H9 (cell line): ENCODE results near the gene ASMT. TPM values are rescaled to one million over a fixed set of nuclear protein-coding genes. Genes with fewer than 3 reads are reported as not detected.

Experiments used
- DNase-seq: peaks from one replicate; pipeline ENCODE4 v3.0.0-alpha.2; 2017
- H2AFZ ChIP-seq: one replicate; pipeline ENCODE4 v1.6.1; 2013; ENCODE audit warnings: mild to moderate bottlenecking, low read length, control low read depth, moderate library complexity
- H2AK5ac ChIP-seq: 2 replicates; pipeline ENCODE4 v1.6.1; 2013; ENCODE audit warnings: low read length, control low read depth, mixed read lengths; ENCODE audit not compliant: insufficient read length
- H2BK120ac ChIP-seq: one replicate; pipeline ENCODE4 v1.6.1; 2013; ENCODE audit warnings: low read depth, mild to moderate bottlenecking, low read length, control low read depth, inconsistent platforms; ENCODE audit not compliant: poor library complexity, severe bottlenecking
- H2BK12ac ChIP-seq: 2 replicates; pipeline ENCODE4 v1.6.1; 2013; ENCODE audit warnings: low read length, control low read depth, mixed read lengths, low read depth; ENCODE audit not compliant: insufficient read length
- H2BK15ac ChIP-seq: 2 replicates; pipeline ENCODE4 v1.6.1; 2013; ENCODE audit warnings: low read depth, low read length, control low read depth
- H2BK20ac ChIP-seq: one replicate; pipeline ENCODE4 v1.6.1; 2013; ENCODE audit warnings: low read depth, mild to moderate bottlenecking, low read length, control low read depth, inconsistent platforms; ENCODE audit not compliant: poor library complexity, severe bottlenecking
- H2BK5ac ChIP-seq: 2 replicates; pipeline ENCODE4 v1.6.1; 2013; ENCODE audit warnings: low read length, control low read depth, mixed read lengths; ENCODE audit not compliant: insufficient read length
- H3K14ac ChIP-seq: 2 replicates; pipeline ENCODE4 v1.6.1; 2013; ENCODE audit warnings: low read length, control low read depth; ENCODE audit not compliant: insufficient read depth
- H3K18ac ChIP-seq: 2 replicates; pipeline ENCODE4 v1.6.1; 2013; ENCODE audit warnings: low read depth, mild to moderate bottlenecking, mixed read lengths, low read length, control low read depth; ENCODE audit not compliant: insufficient read length
- H3K23ac ChIP-seq: 2 replicates; pipeline ENCODE4 v1.6.1; 2013; ENCODE audit warnings: low read length, control low read depth, mixed read lengths, low read depth; ENCODE audit not compliant: insufficient read length
- H3K23me2 ChIP-seq: 2 replicates; pipeline ENCODE4 v1.6.1; 2013; ENCODE audit warnings: low read depth, mild to moderate bottlenecking, mixed read lengths, low read length, control low read depth; ENCODE audit not compliant: insufficient read length, poor library complexity, severe bottlenecking
- H3K27ac ChIP-seq: 2 replicates; pipeline ENCODE4 v1.5.1; 2013; ENCODE audit warnings: low read length, control low read depth, mixed read lengths, low read depth; ENCODE audit not compliant: insufficient read length
- H3K27me3 ChIP-seq: 2 replicates; pipeline ENCODE4 v1.6.1; 2013; ENCODE audit warnings: low read length, control low read depth, inconsistent platforms; ENCODE audit not compliant: insufficient read depth
- H3K4ac ChIP-seq: 2 replicates; pipeline ENCODE4 v1.6.1; 2013; ENCODE audit warnings: low read depth, mild to moderate bottlenecking, control low read depth, inconsistent platforms, low read length, moderate library complexity
- H3K4me1 ChIP-seq: 2 replicates; pipeline ENCODE4 v1.6.1; 2013; ENCODE audit warnings: low read length, control low read depth, inconsistent platforms; ENCODE audit not compliant: insufficient read depth
- H3K4me2 ChIP-seq: 2 replicates; pipeline ENCODE4 v1.6.1; 2013; ENCODE audit warnings: low read length, control low read depth, mixed read lengths; ENCODE audit not compliant: insufficient read length, insufficient read depth
- H3K56ac ChIP-seq: 2 replicates; pipeline ENCODE4 v1.6.1; 2013; ENCODE audit warnings: low read depth, mild to moderate bottlenecking, mixed read lengths, low read length, control low read depth; ENCODE audit not compliant: insufficient read length
- H3K79me1 ChIP-seq: 2 replicates; pipeline ENCODE4 v1.6.1; 2013; ENCODE audit warnings: low read depth, mild to moderate bottlenecking, moderate library complexity, low read length, control low read depth, inconsistent platforms; ENCODE audit not compliant: insufficient read depth, poor library complexity, severe bottlenecking
- H3K79me2 ChIP-seq: 2 replicates; pipeline ENCODE4 v1.6.1; 2013; ENCODE audit warnings: low read length, control low read depth, inconsistent platforms; ENCODE audit not compliant: insufficient read depth
- H3K9ac ChIP-seq: 2 replicates; pipeline ENCODE4 v1.6.1; 2013; ENCODE audit warnings: low read length, control low read depth, mixed read lengths; ENCODE audit not compliant: insufficient read length; ENCODE audit errors: extremely low read depth
- H3K9me3 ChIP-seq: one replicate; pipeline ENCODE4 v1.6.1; 2013; ENCODE audit warnings: low read depth, low read length, inconsistent platforms; ENCODE audit not compliant: control insufficient read depth
- H3T11ph ChIP-seq: one replicate; pipeline ENCODE4 v1.6.1; 2013; ENCODE audit warnings: mild to moderate bottlenecking, low read length, control low read depth, inconsistent platforms
- H4K20me1 ChIP-seq: one replicate; pipeline ENCODE4 v1.6.1; 2013; ENCODE audit not compliant: control insufficient read depth, insufficient read length, insufficient read depth
- H4K5ac ChIP-seq: 2 replicates; pipeline ENCODE4 v1.6.1; 2013; ENCODE audit warnings: low read depth, mild to moderate bottlenecking, mixed read lengths, low read length, control low read depth; ENCODE audit not compliant: insufficient read length
- H4K8ac ChIP-seq: replicated peaks from 2 replicates; pipeline ENCODE4 v1.6.1; 2013; ENCODE audit warnings: low read length, control low read depth, mixed read lengths, low read depth; ENCODE audit not compliant: insufficient read length
- H4K91ac ChIP-seq: 2 replicates; pipeline ENCODE4 v1.6.1; 2013; ENCODE audit warnings: low read depth, mild to moderate bottlenecking, moderate library complexity, mixed read lengths, low read length, control low read depth; ENCODE audit not compliant: insufficient read length
- H3K27ac Mint-ChIP-seq, 3 experiments: 2 replicates in 2 of 3; 3 replicates in 1 of 3; pipeline ENCODE4 v1.8.0; 2020 to 2021; ENCODE audit warnings: mixed read lengths in 3 of 3, mild to moderate bottlenecking in 1 of 3, moderate library complexity in 1 of 3
- H3K27me3 Mint-ChIP-seq: 2 replicates; pipeline ENCODE4 v1.8.0; 2021; ENCODE audit warnings: low read depth, mild to moderate bottlenecking, moderate library complexity, mixed read lengths
- H3K36me3 Mint-ChIP-seq, 3 experiments: 2 replicates in 2 of 3; 3 replicates in 1 of 3; pipeline ENCODE4 v1.8.0; 2020 to 2021; ENCODE audit warnings: low read depth in 3 of 3, mixed read lengths in 3 of 3; ENCODE audit not compliant: insufficient read depth in 1 of 3
- H3K4me1 Mint-ChIP-seq, 2 experiments: 2 replicates each; pipeline ENCODE4 v1.8.0; 2020; ENCODE audit warnings: mixed read lengths in 2 of 2
- H3K4me3 Mint-ChIP-seq, 2 experiments: 2 replicates in 1 of 2; 3 replicates in 1 of 2; pipeline ENCODE4 v1.8.0; 2020 to 2021; ENCODE audit warnings: mild to moderate bottlenecking in 2 of 2, mixed read lengths in 2 of 2, moderate library complexity in 1 of 2
- H3K9me3 Mint-ChIP-seq, 2 experiments: 2 replicates in 1 of 2; 3 replicates in 1 of 2; pipeline ENCODE4 v1.8.0; 2020; ENCODE audit warnings: mild to moderate bottlenecking in 2 of 2, mixed read lengths in 2 of 2, moderate library complexity in 1 of 2
- CTCF ChIP-seq: fragments of 200-600 bp; sonication (generic); conservative IDR thresholded peaks from 3 replicates; pipeline ENCODE4 v1.8.0; 2021; ENCODE audit warnings: antibody characterized with exemption, mild to moderate bottlenecking
- WGBS: extraction: QIAGEN DNeasy Blood & Tissue Kit; methylation state at CpG from one replicate; pipeline ENCODE4 v1.1.7; 2013; ENCODE audit warnings: missing lambda C conversion rate, low lambda C conversion rate, mixed read lengths; ENCODE audit not compliant: insufficient read length; ENCODE audit errors: extremely low coverage; 5-methylcytosine and 5-hydroxymethylcytosine counted together
- total RNA-seq: library from RNA; stranded (reverse); gene quantifications from 2 replicates; pipeline ENCODE4 v1.2.1, GENCODE V29; 2021

The ASMT gene
- total RNA-seq, 1 experiment from 2014 or later, result 1.4 TPM

- no peaks in the 10 kb centered on the region for H3K79me2 ChIP-seq
Observed at GRCh38 chrX:1609311-1609710, 5.5 kb upstream of the ASMT start.

More at GRCh38 chrX:1609311-1609710, 5.5 kb upstream of the ASMT start:
- Histone ChIP-seq H2BK5ac (no peak overlapping the region), H3K27ac (no peak overlapping the region), H2BK20ac (no peak overlapping the region), H2BK120ac (no peak overlapping the region), H4K5ac (no peak overlapping the region), H3K23ac (no peak overlapping the region), H3K79me1 (no peaks in the 10 kb centered on the region), H2AFZ (no peak overlapping the region), H3K14ac (no peak overlapping the region), H3K23me2 (no peaks in the 10 kb centered on the region), H3K9ac (no peak overlapping the region), H2BK12ac (no peak overlapping the region), H2BK15ac (no peak overlapping the region), H3K4me1 (no peaks in the 10 kb centered on the region), H3K9me3 (no peaks in the 10 kb centered on the region), H3K56ac (no peak overlapping the region), H3K4me2 (no peak overlapping the region), H4K20me1 (no peaks in the 10 kb centered on the region), H3K4ac (no peak overlapping the region), H4K91ac (no peak overlapping the region), H3K18ac (no peak overlapping the region), H4K8ac (no peak overlapping the region), H3T11ph (no peak overlapping the region), H3K27me3 (no peaks in the 10 kb centered on the region), H2AK5ac (no peak overlapping the region)
- no peaks in the 10 kb centered on the region; a peak in 1 of 5 replicates for H3K9me3 Mint-ChIP-seq
- no peak overlapping the region; a peak in 1 of 7 replicates for H3K27ac Mint-ChIP-seq
- no peak overlapping the region for H3K4me3 Mint-ChIP-seq
- H3K27me3 Mint-ChIP-seq, result peaks cover 4% of the 10 kb centered on the region
- no peak for TF ChIP-seq CTCF
- H3K4me1 Mint-ChIP-seq, result no peaks in the 10 kb centered on the region
- no peak for DNase-seq
- no CpG with 5 or more reads among the region's 11 CpGs for WGBS
- peaks cover 0 to 8% (median 0%) of the 10 kb centered on the region in 3 experiments; a peak in 3 of 7 replicates for H3K36me3 Mint-ChIP-seq
